IMR-90 (cell line): ENCODE data around the gene SSH2. TPM values are rescaled to one million over a fixed set of nuclear protein-coding genes. Genes with fewer than 3 reads are reported as not detected.

Experiments
- ATAC-seq: fragments of 200-7000 bp; cut with Tn5 transposase; 2 replicates; pipeline ENCODE4 v1.9.1; 2020; ENCODE audit warnings: low read depth, mild to moderate bottlenecking, moderate library complexity
- BruUV-seq: library from RNA; stranded (reverse); fragments of 400-500 nt; replicated peaks from 2 replicates; lab custom pipeline; 2021; lab: Mats Ljungman, UMichigan
- CTCF ChIA-PET: fragments of 300-600 bp; formaldehyde crosslinking; extraction: SDS; loops from one replicate; lab custom pipeline; 2021; ENCODE audit warnings: antibody characterized with exemption; lab: Yijun Ruan, JAX
- POLR2A ChIA-PET: fragments of 300-600 bp; sonication (Branson Sonifier 250); formaldehyde crosslinking; loops from one replicate; lab custom pipeline; 2022; ENCODE audit warnings: antibody characterized with exemption; ENCODE audit not compliant: unreplicated experiment; lab: Charles Lee
- DNase-seq: peaks from one replicate; pipeline ENCODE4 v3.0.0; 2013
- H2AFZ ChIP-seq: replicated peaks from 2 replicates; pipeline ENCODE3; 2013; ENCODE audit warnings: low read length, mild to moderate bottlenecking; ENCODE audit not compliant: poor library complexity
- H2AK5ac ChIP-seq: 2 replicates; pipeline ENCODE4 v1.6.1; 2013; ENCODE audit warnings: low read depth, low read length, inconsistent platforms
- H2AK9ac ChIP-seq: replicated peaks from 2 replicates; pipeline ENCODE3; 2013; ENCODE audit warnings: mild to moderate bottlenecking, low read depth, low read length, moderate library complexity; ENCODE audit not compliant: poor library complexity
- H2BK120ac ChIP-seq: 2 replicates; pipeline ENCODE4 v1.6.1; 2013; ENCODE audit warnings: low read depth, low read length, inconsistent platforms
- H2BK15ac ChIP-seq: 3 replicates; pipeline ENCODE4 v1.6.1; 2013; ENCODE audit warnings: low read depth, low read length, inconsistent platforms
- H2BK20ac ChIP-seq: 2 replicates; pipeline ENCODE4 v1.6.1; 2013; ENCODE audit warnings: low read depth, mild to moderate bottlenecking, inconsistent platforms, low read length, moderate library complexity
- H2BK5ac ChIP-seq: 2 replicates; pipeline ENCODE4 v1.6.1; 2013; ENCODE audit warnings: mild to moderate bottlenecking, low read depth, low read length, inconsistent platforms; ENCODE audit not compliant: poor library complexity, severe bottlenecking
- H3K14ac ChIP-seq: replicated peaks from 2 replicates; pipeline ENCODE4 v1.6.1; 2013; ENCODE audit warnings: low read depth, low read length, inconsistent platforms
- H3K18ac ChIP-seq: 2 replicates; pipeline ENCODE4 v1.6.1; 2013; ENCODE audit warnings: low read depth, low read length, control low read depth
- H3K23ac ChIP-seq: 2 replicates; pipeline ENCODE4 v1.6.1; 2013; ENCODE audit warnings: low read depth, low read length, inconsistent platforms
- H3K27ac ChIP-seq: 2 replicates; pipeline ENCODE4 v1.5.1; 2013; ENCODE audit warnings: mild to moderate bottlenecking, control low read depth, low read length; ENCODE audit not compliant: insufficient read depth
- H3K27me3 ChIP-seq: 2 replicates; pipeline ENCODE4 v1.6.1; 2013; ENCODE audit warnings: low read length; ENCODE audit not compliant: control insufficient read depth, insufficient read depth
- H3K36me3 ChIP-seq: 2 replicates; pipeline ENCODE4 v1.6.1; 2013; ENCODE audit warnings: low read length, mixed read lengths; ENCODE audit not compliant: control insufficient read depth, insufficient read depth
- H3K4ac ChIP-seq: 2 replicates; pipeline ENCODE4 v1.6.1; 2013; ENCODE audit warnings: low read depth, low read length, inconsistent platforms
- H3K4me1 ChIP-seq: 2 replicates; pipeline ENCODE4 v1.6.1; 2013; ENCODE audit warnings: low read length, mixed read lengths; ENCODE audit not compliant: control insufficient read depth, insufficient read depth
- H3K4me2 ChIP-seq: 2 replicates; pipeline ENCODE4 v1.6.1; 2013; ENCODE audit warnings: low read depth, mild to moderate bottlenecking, control low read depth, low read length, moderate library complexity
- H3K4me3 ChIP-seq: 2 replicates; pipeline ENCODE4 v1.5.1; 2013; ENCODE audit warnings: low read depth, mild to moderate bottlenecking, control low read depth, low read length, moderate library complexity; ENCODE audit not compliant: insufficient read depth
- H3K56ac ChIP-seq: 2 replicates; pipeline ENCODE4 v1.6.1; 2013; ENCODE audit warnings: low read length, inconsistent platforms; ENCODE audit not compliant: insufficient read depth; ENCODE audit errors: extremely low read depth
- H3K79me1 ChIP-seq, 2 experiments: 2 replicates each; pipeline ENCODE4 v1.6.1; 2013; ENCODE audit warnings: low read length in 2 of 2, inconsistent platforms in 1 of 2, low read depth in 1 of 2
- H3K9ac ChIP-seq: 2 replicates; pipeline ENCODE4 v1.6.1; 2013; ENCODE audit warnings: low read depth, low read length, control low read depth
- H3K9me1 ChIP-seq: 2 replicates; pipeline ENCODE4 v1.6.1; 2013; ENCODE audit warnings: low read length, inconsistent platforms; ENCODE audit not compliant: insufficient read depth
- H3K9me3 ChIP-seq: 2 replicates; pipeline ENCODE4 v1.6.1; 2013; ENCODE audit warnings: low read length; ENCODE audit not compliant: control insufficient read depth, insufficient read depth
- H4K20me1 ChIP-seq: 2 replicates; pipeline ENCODE4 v1.6.1; 2013; ENCODE audit warnings: low read length, inconsistent platforms; ENCODE audit not compliant: insufficient read depth
- H4K5ac ChIP-seq: 2 replicates; pipeline ENCODE4 v1.6.1; 2013; ENCODE audit warnings: mild to moderate bottlenecking, low read depth, low read length, control low read depth
- H4K8ac ChIP-seq, 2 experiments: 2 replicates each; pipeline ENCODE4 v1.6.1; 2013; ENCODE audit warnings: low read depth in 2 of 2, low read length in 2 of 2, control low read depth in 1 of 2, inconsistent platforms in 1 of 2
- H4K91ac ChIP-seq: 2 replicates; pipeline ENCODE4 v1.6.1; 2013; ENCODE audit warnings: low read depth, low read length, inconsistent platforms; ENCODE audit not compliant: insufficient read depth
- BHLHE40 ChIP-seq: fragments of 150-350 bp; IDR thresholded peaks from 2 replicates; pipeline ENCODE4 v1.6.1; 2016; ENCODE audit warnings: mild to moderate bottlenecking, low read depth, low read length
- CHD1 ChIP-seq: IDR thresholded peaks from 2 replicates; pipeline ENCODE4 v1.6.1; 2012; ENCODE audit warnings: low read depth, low read length, improper control_type of control experiment
- CTCF ChIP-seq: conservative IDR thresholded peaks from 2 replicates; pipeline ENCODE4 v1.5.1; 2012; ENCODE audit warnings: mild to moderate bottlenecking, low read depth, low read length, improper control_type of control experiment
- MAFK ChIP-seq: IDR thresholded peaks from 2 replicates; pipeline ENCODE4 v1.6.1; 2012; ENCODE audit warnings: low read depth, low read length, improper control_type of control experiment
- MAZ ChIP-seq: IDR thresholded peaks from 2 replicates; pipeline ENCODE4 v1.6.1; 2012; ENCODE audit warnings: low read depth, mild to moderate bottlenecking, low read length, improper control_type of control experiment, moderate library complexity, borderline replicate concordance
- MXI1 ChIP-seq: IDR thresholded peaks from 2 replicates; pipeline ENCODE4 v1.6.1; 2012; ENCODE audit warnings: low read depth, mild to moderate bottlenecking, low read length, moderate library complexity, borderline replicate concordance
- POLR2A ChIP-seq: IDR thresholded peaks from 2 replicates; pipeline ENCODE4 v1.6.1; 2012; ENCODE audit warnings: mild to moderate bottlenecking, low read depth, low read length
- RAD21 ChIP-seq: IDR thresholded peaks from 2 replicates; pipeline ENCODE4 v1.6.1; 2012; ENCODE audit warnings: low read length, improper control_type of control experiment
- RCOR1 ChIP-seq: IDR thresholded peaks from 2 replicates; pipeline ENCODE4 v1.6.1; 2012; ENCODE audit warnings: mild to moderate bottlenecking, low read length, improper control_type of control experiment; ENCODE audit not compliant: insufficient replicate concordance
- RFX5 ChIP-seq: IDR thresholded peaks from 2 replicates; pipeline ENCODE4 v1.8.0; 2012; ENCODE audit warnings: low read depth, mild to moderate bottlenecking, low read length, moderate library complexity
- SMC3 ChIP-seq: fragments of 150-350 bp; IDR thresholded peaks from 2 replicates; pipeline ENCODE4 v1.6.1; 2016; ENCODE audit warnings: low read depth, mild to moderate bottlenecking, antibody characterized with exemption, low read length, moderate library complexity
- WGBS, 2 experiments: methylation state at CpG; one replicate each; pipeline versions ENCODE4 v1.1.5 to v1.1.7; 2013; ENCODE audit warnings: missing lambda C conversion rate in 2 of 2; ENCODE audit not compliant: insufficient read length in 1 of 2; ENCODE audit errors: extremely low coverage in 2 of 2; 5-methylcytosine and 5-hydroxymethylcytosine counted together
- dilution Hi-C: fragments of 300-500 bp; cut with HindIII; formaldehyde crosslinking; loops from one replicate; pipeline ENCODE4 v1.14.3; 2018; ENCODE audit warnings: low sequenced_read_pairs; ENCODE audit not compliant: unreplicated experiment
- in situ Hi-C: fragments of 300-500 bp; cut with MboI; formaldehyde crosslinking; loops from 3 replicates; pipeline ENCODE4 v1.14.3; 2019; ENCODE audit warnings: low sequenced_read_pairs, inconsistent platforms, mixed read lengths
- intact Hi-C: fragments of 100-400 bp; cut with micrococcal nuclease; formaldehyde crosslinking; loops from 2 replicates; pipeline ENCODE4 v1.10.0; 2022
- polyA plus RNA-seq, 3 experiments: library from polyadenylated mRNA; depleted of rRNA; stranded (reverse); fragments of >200 nt; gene quantifications; 2 replicates each; pipeline ENCODE4 v1.2.3, GENCODE V29; 2012; ENCODE audit warnings: low replicate concordance in 1 of 3
- total RNA-seq: library from RNA; depleted of rRNA; stranded (reverse); fragments of >200 nt; gene quantifications from 2 replicates; pipeline ENCODE4 v1.2.3, GENCODE V29; 2012
- TF ChIP-seq, protein P1 (sequence below): fragments of 150-350 bp; IDR thresholded peaks from 2 replicates; pipeline ENCODE4 v1.6.1; 2016; ENCODE audit warnings: low read depth, mild to moderate bottlenecking, low read length, moderate library complexity, borderline replicate concordance

SSH2 gene
- total and polyA plus RNA-seq, 2 of the 4 experiments (the other 2 are of a cell fraction), result 9.3 TPM

DNA sequence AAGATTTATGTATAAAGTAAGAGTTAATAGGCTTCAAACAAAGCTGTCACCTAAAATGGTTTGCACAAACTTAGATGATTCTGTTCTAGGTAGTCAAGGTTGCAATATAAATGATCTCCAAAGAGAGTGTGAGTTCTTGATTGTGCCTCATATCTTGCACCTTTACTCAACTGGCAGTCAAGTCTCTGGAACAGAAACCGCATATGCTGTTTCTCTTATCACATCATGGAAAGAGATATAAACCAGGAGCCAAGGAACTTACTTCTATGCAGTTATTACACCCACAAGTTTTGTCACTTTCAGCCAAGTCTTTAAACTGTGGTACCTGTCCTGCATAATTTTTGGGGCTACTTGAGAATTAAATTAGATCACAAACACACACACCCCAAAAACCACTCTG, 5.2 kb downstream of the SSH2 start:
- ATAC-seq (no peak), DNase-seq (no peak)
- no CpG with 5 or more reads among the region's 1 CpG for whole genome bisulfite sequencing, 2 experiments
- H2AFZ ChIP-seq, result no peak overlapping the region
- CTCF ChIA-PET, result no interaction called here
- no peak overlapping the region for H2BK5ac ChIP-seq
- no peak overlapping the region for H4K8ac ChIP-seq
- H3K14ac ChIP-seq, result no peak overlapping the region
- H3K9me1 ChIP-seq, result peaks cover 4% of the 10 kb centered on the region; the same call in 1 of the 2 replicates
- H2BK20ac ChIP-seq, result no peak overlapping the region
- H3K79me1 ChIP-seq, result peaks cover 13 to 71% of the 10 kb centered on the region in 2 experiments
- no peaks in the 10 kb centered on the region for H3K36me3 ChIP-seq
- TF ChIP-seq CTCF, result no peak
- TF ChIP-seq POLR2A, result no peak
- no peak for TF ChIP-seq MAFK
- no peak for TF ChIP-seq RFX5
- no peak for TF ChIP-seq SMC3
- TF ChIP-seq, protein P1, sequence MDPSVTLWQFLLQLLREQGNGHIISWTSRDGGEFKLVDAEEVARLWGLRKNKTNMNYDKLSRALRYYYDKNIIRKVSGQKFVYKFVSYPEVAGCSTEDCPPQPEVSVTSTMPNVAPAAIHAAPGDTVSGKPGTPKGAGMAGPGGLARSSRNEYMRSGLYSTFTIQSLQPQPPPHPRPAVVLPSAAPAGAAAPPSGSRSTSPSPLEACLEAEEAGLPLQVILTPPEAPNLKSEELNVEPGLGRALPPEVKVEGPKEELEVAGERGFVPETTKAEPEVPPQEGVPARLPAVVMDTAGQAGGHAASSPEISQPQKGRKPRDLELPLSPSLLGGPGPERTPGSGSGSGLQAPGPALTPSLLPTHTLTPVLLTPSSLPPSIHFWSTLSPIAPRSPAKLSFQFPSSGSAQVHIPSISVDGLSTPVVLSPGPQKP, result no peak
- no peak for TF ChIP-seq RAD21
- no peak for TF ChIP-seq BHLHE40
- TF ChIP-seq MAZ, result no peak
- TF ChIP-seq MXI1, result no peak
- no peak for TF ChIP-seq RCOR1
- TF ChIP-seq CHD1, result no peak
- no peak overlapping the region for H2BK15ac ChIP-seq
- POLR2A ChIA-PET, result no interaction called here
- no peak overlapping the region for H2BK120ac ChIP-seq
- H3K18ac ChIP-seq, result no peak overlapping the region
- in situ Hi-C loops (loop anchor here (5.0 kb wide), 1 partner anchor 72 kb away; no protein-coding TSS in a partner anchor), dilution Hi-C loops (no loop called here), intact Hi-C loops (no loop called here)
- H3K4me2 ChIP-seq, result no peak overlapping the region
- no peaks in the 10 kb centered on the region; the same call in 1 of the 2 replicates for H3K4me1 ChIP-seq
- no peaks in the 10 kb centered on the region for H3K27me3 ChIP-seq
- no peak overlapping the region for H2AK5ac ChIP-seq
- H4K91ac ChIP-seq, result no peak overlapping the region
- no peak overlapping the region for H3K4ac ChIP-seq
- no peak overlapping the region for H3K9ac ChIP-seq
- H3K27ac ChIP-seq, result no peak overlapping the region
- H3K56ac ChIP-seq, result no peak overlapping the region
- no peak overlapping the region for H4K5ac ChIP-seq
- H3K23ac ChIP-seq, result no peak overlapping the region
- no peak overlapping the region for H2AK9ac ChIP-seq
- H3K4me3 ChIP-seq, result no peak overlapping the region
- no peaks in the 10 kb centered on the region for H3K9me3 ChIP-seq
- H4K20me1 ChIP-seq, result peaks cover 6% of the 10 kb centered on the region; the same call in 1 of the 2 replicates
- BruUV-seq, result no TSS peak
